Stimulated activated naive CD8-positive, alpha-beta T cell treated with anti-CD3 and anti-CD28 coated beads, Interleukin-15, amount 100 ng/mL, for 72 hours (primary cell): ENCODE data around the gene UBASH3A.
A peak's percentile ranks its signal among the peaks of the same experiment; 100 is the strongest.

Source experiments
- ATAC-seq: fragments of 150-1000 bp; cut with Tn5 transposase; 2 replicates; pipeline ENCODE4 v1.10.0; 2021; ENCODE audit warnings: mild to moderate bottlenecking, moderate library complexity
- DNase-seq, 2 donors: peaks; one replicate each; pipeline ENCODE4 v3.0.0; 2021 to 2022
- H3K27ac Mint-ChIP-seq, 2 donors: one replicate each; pipeline ENCODE4 v1.8.0; 2022; ENCODE audit warnings: mild to moderate bottlenecking in 2 of 2, mixed read lengths in 2 of 2, moderate library complexity in 2 of 2
- H3K27me3 Mint-ChIP-seq: one replicate; pipeline ENCODE4 v1.8.0; 2022; ENCODE audit warnings: mixed read lengths
- H3K4me1 Mint-ChIP-seq: one replicate; pipeline ENCODE4 v1.8.0; 2022; ENCODE audit warnings: mild to moderate bottlenecking, mixed read lengths
- H3K4me3 Mint-ChIP-seq, 2 donors: one replicate each; pipeline ENCODE4 v1.8.0; 2022; ENCODE audit warnings: mild to moderate bottlenecking in 2 of 2, mixed read lengths in 2 of 2, moderate library complexity in 1 of 2
- H3K9me3 Mint-ChIP-seq, 2 donors: one replicate each; pipeline ENCODE4 v1.8.0; 2022; ENCODE audit warnings: mixed read lengths in 2 of 2

The UBASH3A gene

GRCh38 chr21:42392731-42393442, 10.8 kb upstream of the UBASH3A start:
- Mint-ChIP-seq H3K9me3 (no peaks in the 10 kb centered on the region), H3K27ac (peak overlapping the region; percentile 9 to 66), H3K4me1 (peaks cover 91% of the 10 kb centered on the region), H3K4me3 (peak overlapping the region; percentile 61 to 64), H3K27me3 (no peaks in the 10 kb centered on the region)
- ATAC-seq = peak; percentile 95
- DNase-seq = peak in 1 of 2 donors; percentile 29

GRCh38 chr21:42393443-42393950, 10.2 kb upstream of the UBASH3A start:
- ATAC-seq = peak; percentile 58
- Mint-ChIP-seq H3K27me3 (no peaks in the 10 kb centered on the region), H3K27ac (peak overlapping the region; percentile 9 to 66), H3K9me3 (no peaks in the 10 kb centered on the region), H3K4me1 (peaks cover 91% of the 10 kb centered on the region), H3K4me3 (peak overlapping the region; percentile 61 to 64)
- DNase-seq = peak in 1 of 2 donors; percentile 35

GRCh38 chr21:42395302-42395701, 8.4 kb upstream of the UBASH3A start:
- Mint-ChIP-seq H3K27ac (no peak overlapping the region), H3K4me3 (no peak overlapping the region), H3K27me3 (no peaks in the 10 kb centered on the region), H3K9me3 (no peaks in the 10 kb centered on the region), H3K4me1 (peaks cover 94% of the 10 kb centered on the region)
- DNase-seq = no peak
- no peak for ATAC-seq

- no peaks in the 10 kb centered on the region for H3K9me3 Mint-ChIP-seq
Measured at GRCh38 chr21:42395905-42396651, 7.6 kb upstream of the UBASH3A start, which contains the start of gene TMPRSS3. TSS of gene TMPRSS3 (minus strand) at chr21:42396052. CDS start at chr21:42395417, 635 bp downstream.

GRCh38 chr21:42396799-42397745, 6.6 kb upstream of the UBASH3A start:
- Mint-ChIP-seq H3K9me3 (peaks cover 7 to 9% of the 10 kb centered on the region in 2 donors), H3K27me3 (no peaks in the 10 kb centered on the region), H3K27ac (no peak overlapping the region), H3K4me3 (peak overlapping the region; percentile 4 to 56), H3K4me1 (peaks cover 94% of the 10 kb centered on the region)
- ATAC-seq (no peak), DNase-seq (no peak)

More at GRCh38 chr21:42395905-42396651, 7.6 kb upstream of the UBASH3A start, which contains the start of gene TMPRSS3:
- DNase-seq (no peak), ATAC-seq (no peak)
- H3K27ac Mint-ChIP-seq = no peak within 1 kb of the TSS
- peaks cover 94% of the 10 kb centered on the region for H3K4me1 Mint-ChIP-seq
- no peak within 1 kb of the TSS for H3K4me3 Mint-ChIP-seq
- H3K27me3 Mint-ChIP-seq = no peaks in the 10 kb centered on the region

DNA sequence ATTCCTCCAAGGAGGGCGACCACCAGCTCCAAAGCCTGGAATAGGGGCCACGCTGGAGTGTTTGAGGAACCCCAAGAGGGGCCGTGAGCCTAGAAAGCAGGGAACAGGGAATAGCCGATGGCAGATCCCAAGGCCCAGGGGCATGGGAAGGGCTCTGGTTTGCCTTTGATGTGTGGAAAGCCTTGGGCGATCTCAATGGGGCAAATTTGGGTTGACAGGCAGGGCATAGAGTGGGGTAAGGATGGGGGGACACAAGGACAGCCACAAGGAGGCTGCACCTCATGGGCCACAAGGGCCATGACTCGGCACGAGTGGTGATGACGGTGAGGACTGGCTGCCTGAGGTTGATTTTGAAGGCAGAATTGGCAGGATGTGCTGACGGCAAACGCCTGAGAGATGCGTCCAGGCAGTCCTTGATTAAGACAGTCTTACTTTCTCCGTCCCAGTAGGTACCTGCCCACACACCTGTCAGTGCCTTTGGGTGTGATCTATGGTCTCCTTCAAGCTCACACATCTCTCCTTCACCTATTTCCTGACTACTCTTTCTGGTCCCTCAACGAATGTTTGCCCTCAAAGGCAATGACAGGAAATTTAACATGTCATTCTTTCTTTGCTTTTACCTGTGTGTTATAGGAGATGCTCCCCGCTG, 5.8 kb upstream of the UBASH3A start:
- H3K9me3 Mint-ChIP-seq = peaks cover 9 to 12% of the 10 kb centered on the region in 2 donors
- DNase-seq = no peak
- no peaks in the 10 kb centered on the region for H3K27me3 Mint-ChIP-seq
- peak overlapping the region; percentile 20 to 56 for H3K4me3 Mint-ChIP-seq
- peak overlapping the region in 1 of 2 donors; percentile 20 for H3K27ac Mint-ChIP-seq
- peak; percentile 23 for ATAC-seq
- H3K4me1 Mint-ChIP-seq = peaks cover 94% of the 10 kb centered on the region

DNA sequence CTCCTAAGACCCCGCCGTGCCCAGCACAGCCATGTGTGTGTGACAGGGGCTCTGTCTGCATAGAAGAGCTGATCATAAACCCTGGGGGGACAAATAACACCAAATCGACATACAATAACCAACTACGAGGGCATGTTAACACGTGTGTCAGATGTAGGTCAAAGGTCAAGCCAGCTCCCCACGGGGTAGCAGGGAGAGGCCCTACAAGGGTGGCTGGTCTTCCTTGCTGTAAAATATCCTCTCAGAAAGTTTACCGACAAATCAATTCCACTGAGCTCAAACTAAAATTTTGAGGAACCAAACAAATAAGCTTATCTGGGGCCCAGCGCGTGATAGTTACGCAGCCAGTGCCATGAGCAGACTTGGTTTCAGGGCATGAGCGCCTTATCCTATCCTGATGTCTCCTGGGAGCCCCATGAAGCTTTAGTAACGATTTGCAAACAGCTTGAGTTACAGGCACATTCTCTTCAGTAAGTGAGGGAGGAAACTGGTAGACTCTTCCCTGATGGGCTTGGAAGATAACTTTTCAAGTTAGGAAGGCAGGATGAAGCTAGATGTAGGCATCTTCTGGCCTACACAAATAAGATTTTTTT, 5.2 kb upstream of the UBASH3A start:
- Mint-ChIP-seq H3K27ac (peak overlapping the region in 1 of 2 donors; percentile 3), H3K4me3 (peak overlapping the region; percentile 49 to 51), H3K27me3 (no peaks in the 10 kb centered on the region), H3K9me3 (peaks cover 9 to 12% of the 10 kb centered on the region in 2 donors), H3K4me1 (peaks cover 92% of the 10 kb centered on the region)
- DNase-seq = no peak
- ATAC-seq = no peak

DNA sequence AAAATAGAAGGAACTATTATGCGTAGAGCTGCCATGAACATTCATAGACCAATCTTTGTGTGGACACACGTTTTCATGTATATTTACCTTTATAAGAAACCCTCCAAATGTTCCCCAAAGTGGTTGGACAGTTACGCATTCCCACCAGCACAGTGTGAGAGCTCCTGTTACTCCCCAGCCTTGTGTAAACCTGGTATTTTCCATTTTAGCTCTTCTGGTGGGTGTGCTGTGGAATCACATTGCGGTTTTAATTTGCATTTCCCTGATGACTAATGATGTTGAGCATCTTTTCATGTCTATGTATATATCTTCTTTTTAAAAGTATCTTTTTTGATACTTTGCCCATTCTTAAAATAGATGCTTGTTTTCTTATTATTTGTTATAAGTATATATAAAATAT, 3.2 kb upstream of the UBASH3A start:
- H3K4me3 Mint-ChIP-seq = peak overlapping the region; percentile 40 to 54
- ATAC-seq (peak; percentile 40), DNase-seq (no peak)
- no peaks in the 10 kb centered on the region for H3K27me3 Mint-ChIP-seq
- H3K27ac Mint-ChIP-seq = no peak overlapping the region
- H3K9me3 Mint-ChIP-seq = peaks cover 9 to 12% of the 10 kb centered on the region in 2 donors
- H3K4me1 Mint-ChIP-seq = peaks cover 80% of the 10 kb centered on the region

DNA sequence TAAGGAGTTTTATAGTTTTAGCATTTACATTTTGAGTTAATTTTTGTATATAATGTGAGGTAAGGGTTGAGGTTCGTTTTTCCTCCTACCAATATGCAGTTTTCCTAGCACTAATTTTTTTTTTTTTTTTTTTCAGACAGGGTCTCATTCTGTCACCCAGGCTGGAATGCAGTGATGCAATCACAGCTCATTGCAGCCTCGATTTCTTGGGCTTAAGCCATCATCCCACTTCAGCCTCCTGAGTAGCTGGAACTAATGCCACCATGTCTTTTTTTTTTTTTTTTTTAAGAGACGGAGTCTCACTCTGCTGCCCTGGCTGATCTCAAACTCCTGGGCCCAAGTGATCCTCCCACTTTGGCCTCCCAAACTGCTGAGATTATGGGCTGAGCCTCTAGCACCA, 2.5 kb upstream of the UBASH3A start:
- DNase-seq = no peak
- H3K27ac Mint-ChIP-seq = peak overlapping the region in 1 of 2 donors; percentile 89
- peak overlapping the region; percentile 40 to 74 for H3K4me3 Mint-ChIP-seq
- peaks cover 73% of the 10 kb centered on the region for H3K4me1 Mint-ChIP-seq
- H3K9me3 Mint-ChIP-seq = peaks cover 9 to 12% of the 10 kb centered on the region in 2 donors
- ATAC-seq = no peak
- H3K27me3 Mint-ChIP-seq = no peaks in the 10 kb centered on the region

DNA sequence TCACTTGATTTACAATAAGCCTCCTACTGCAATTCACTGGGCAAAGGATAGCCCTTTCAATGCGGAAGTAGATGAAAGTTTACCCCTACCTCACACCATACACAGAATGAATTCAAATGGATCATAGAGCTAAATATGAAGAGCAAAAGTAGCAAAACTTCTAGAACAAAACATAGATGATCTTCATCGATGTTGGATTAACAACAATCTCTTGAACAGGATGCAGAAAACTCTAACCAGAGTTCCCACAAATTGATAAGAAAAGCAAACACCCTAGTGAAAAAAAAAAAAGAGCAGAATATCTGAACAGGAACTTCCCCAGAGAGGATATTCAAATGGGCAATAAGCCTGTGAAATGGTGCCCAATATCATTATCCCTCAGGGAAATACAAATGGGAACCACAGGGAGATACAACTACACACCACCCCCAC, 1.9 kb upstream of the UBASH3A start:
- ATAC-seq (no peak), DNase-seq (no peak)
- H3K4me1 Mint-ChIP-seq = peaks cover 73% of the 10 kb centered on the region
- no peaks in the 10 kb centered on the region for H3K27me3 Mint-ChIP-seq
- H3K27ac Mint-ChIP-seq = peak overlapping the region; percentile 72 to 89
- peak overlapping the region; percentile 40 to 74 for H3K4me3 Mint-ChIP-seq
- peaks cover 9 to 12% of the 10 kb centered on the region in 2 donors for H3K9me3 Mint-ChIP-seq

DNA sequence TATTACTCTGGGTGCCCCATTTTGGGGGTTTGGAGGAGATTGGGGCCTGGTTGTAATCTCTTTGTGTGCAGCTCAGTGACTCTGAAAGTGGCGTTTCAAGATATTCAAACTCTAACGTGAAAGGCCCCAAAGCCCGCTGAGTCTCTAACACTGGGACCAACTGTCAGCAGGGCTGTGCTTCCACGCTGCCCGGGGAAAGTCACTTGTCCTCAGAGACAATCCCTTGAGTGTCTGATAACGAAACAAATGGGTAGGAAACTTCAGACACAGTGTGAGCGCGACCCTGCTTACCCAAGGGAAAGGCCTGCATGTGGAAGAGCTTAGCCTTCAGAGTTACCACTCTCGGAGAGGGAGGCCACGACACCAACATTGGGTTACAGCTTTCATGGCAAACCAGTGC, 837 bp downstream of the UBASH3A start:
- peak; percentile 13 for ATAC-seq

DNA sequence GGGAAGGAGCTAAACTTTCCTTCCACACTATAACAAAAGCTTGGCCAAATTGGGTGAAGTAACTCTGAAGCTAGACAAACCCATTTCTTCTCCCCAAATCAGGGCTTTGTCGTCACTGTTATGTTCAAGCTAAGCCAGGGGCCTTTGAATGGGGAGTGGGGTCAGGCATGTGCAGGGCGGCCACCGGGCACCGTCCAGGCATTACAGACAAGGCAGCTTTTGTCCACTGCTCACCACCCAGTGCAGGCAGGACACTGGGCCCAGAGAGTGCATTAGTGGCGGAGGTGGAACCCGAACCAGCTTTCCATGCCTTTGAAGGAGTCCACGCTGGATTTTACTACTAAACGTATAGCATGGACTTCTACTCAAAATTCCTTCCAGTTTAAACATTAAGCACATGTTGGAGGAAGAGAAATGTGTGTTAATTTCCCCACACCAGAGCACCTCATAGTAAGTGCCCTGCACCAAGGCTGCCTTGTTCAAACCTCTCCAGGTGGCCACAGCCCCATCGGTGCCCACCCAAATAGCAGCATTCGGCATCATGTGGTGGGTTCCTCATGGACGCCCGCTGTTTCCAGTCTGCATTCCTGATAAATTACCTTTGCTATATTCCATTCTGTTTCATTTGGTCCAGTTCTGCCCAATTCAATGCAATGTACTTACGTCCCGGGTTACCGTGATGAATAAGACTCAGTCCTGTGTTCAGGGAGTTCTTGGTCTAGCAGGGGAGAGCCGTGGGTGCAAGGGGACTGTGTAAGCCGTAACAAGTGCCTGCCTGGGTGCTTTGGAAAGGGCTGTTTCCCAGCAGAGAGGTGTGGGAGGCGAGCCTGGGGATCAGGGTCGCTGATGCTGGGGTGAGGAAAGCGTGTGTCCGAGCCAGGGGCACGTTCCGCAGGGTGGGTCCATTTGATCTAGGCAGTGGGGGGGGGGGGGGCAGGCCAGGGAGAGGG, 1.6 kb downstream of the UBASH3A start:
- no peaks in the 10 kb centered on the region for H3K27me3 Mint-ChIP-seq
- ATAC-seq = peak; percentile 44
- peak overlapping the region; percentile 90 to 99 for H3K27ac Mint-ChIP-seq
- peaks cover 9 to 12% of the 10 kb centered on the region in 2 donors for H3K9me3 Mint-ChIP-seq
- H3K4me3 Mint-ChIP-seq = peak overlapping the region; percentile 94 to 96
- peaks cover 69% of the 10 kb centered on the region for H3K4me1 Mint-ChIP-seq
- no peak for DNase-seq

More for the DNA sequence above, 837 bp downstream of the UBASH3A start:
- H3K4me1 Mint-ChIP-seq = peaks cover 68% of the 10 kb centered on the region
- peak overlapping the region; percentile 87 to 90 for H3K27ac Mint-ChIP-seq
- DNase-seq = peak in 1 of 2 donors; percentile 34
- peaks cover 9 to 12% of the 10 kb centered on the region in 2 donors for H3K9me3 Mint-ChIP-seq
- H3K4me3 Mint-ChIP-seq = peak overlapping the region; percentile 94 to 96
- H3K27me3 Mint-ChIP-seq = no peaks in the 10 kb centered on the region

DNA sequence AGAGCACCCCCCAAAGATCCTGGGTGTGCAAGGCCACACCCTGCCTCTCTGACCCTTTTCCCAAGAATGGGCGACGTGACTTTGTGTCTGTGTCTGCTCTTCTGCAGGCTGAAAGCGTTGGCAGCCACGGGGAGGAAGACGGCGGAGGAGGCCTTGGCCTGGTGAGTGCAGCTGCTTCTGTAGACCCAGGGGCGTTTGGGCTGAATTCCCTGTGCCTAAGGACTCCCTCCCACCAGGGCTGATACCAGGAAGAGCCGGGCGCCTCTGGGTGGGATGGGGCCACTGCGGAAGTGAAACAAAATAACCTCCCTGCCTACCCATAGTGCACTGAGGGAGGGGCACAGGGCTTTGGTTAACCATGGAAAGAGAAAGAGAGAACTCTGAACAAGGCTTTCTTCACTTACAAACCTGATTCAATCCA, 2.5 kb downstream of the UBASH3A start:
- DNase-seq (peak in 1 of 2 donors; percentile 60), ATAC-seq (peak; percentile 79)
- peaks cover 60% of the 10 kb centered on the region for H3K4me1 Mint-ChIP-seq
- peak overlapping the region; percentile 79 to 93 for H3K27ac Mint-ChIP-seq
- peaks cover 9 to 11% of the 10 kb centered on the region in 2 donors for H3K9me3 Mint-ChIP-seq
- H3K4me3 Mint-ChIP-seq = peak overlapping the region; percentile 94 to 96
- no peaks in the 10 kb centered on the region for H3K27me3 Mint-ChIP-seq
